Measurements from ENCODE around the gene NOS2.

NOS2 gene

DNA sequence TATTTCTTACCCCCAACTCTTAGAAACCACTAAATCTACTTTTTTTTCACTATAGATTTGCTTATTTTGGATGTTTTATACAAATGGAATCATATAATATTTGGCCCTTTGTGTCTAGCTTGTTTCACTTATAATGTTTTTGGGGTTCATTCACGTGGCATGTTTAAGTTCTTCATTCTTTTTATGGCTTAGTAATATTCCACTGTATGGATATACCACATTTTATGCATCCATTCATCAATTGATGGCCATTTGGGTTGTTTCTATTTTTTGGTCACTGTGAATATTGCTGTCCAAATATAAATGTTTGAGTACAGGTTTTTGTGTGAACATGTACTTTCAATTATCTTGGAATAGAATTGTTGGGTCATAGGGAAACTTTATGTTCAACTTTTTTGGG lies 9.2 kb upstream of the NOS2 start:
- no peaks in the 10 kb centered on the region for H3K9me3 ChIP-seq (ENCODE audit: control insufficient read depth, insufficient read depth, low read length)
- H3K9ac ChIP-seq (ENCODE audit: low read depth, low read length), result no peak overlapping the region
- H3K4me1 ChIP-seq (ENCODE audit: insufficient read depth, low read length), result peaks cover 9% of the 10 kb centered on the region; the same call in 1 of the 2 replicates
- no peaks in the 10 kb centered on the region for H3K36me3 ChIP-seq (ENCODE audit: insufficient read depth, low read length)

DNA sequence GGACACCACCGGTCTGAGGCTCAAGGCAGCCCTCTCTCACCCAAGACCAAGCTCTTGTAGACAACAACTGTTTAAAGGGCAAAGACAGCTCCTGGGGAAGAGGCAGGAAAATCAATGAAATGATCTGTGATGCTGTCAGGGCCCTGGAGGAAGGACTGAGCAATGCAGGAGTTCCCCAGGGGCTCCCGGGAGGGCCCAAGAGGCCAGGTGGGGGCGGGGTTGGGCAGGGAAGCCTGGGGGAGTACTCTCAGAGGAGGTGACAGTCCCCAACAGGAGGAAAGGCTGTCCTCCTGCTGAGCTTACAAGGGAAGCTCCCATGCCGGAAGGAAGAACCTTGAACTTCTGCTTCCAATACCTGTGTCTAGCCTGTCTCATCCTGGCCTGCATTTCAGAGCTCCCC lies 8.3 kb upstream of the NOS2 start:
- Histone ChIP-seq H3K4me1 (ENCODE audit: insufficient read depth, low read length) (peaks cover 9% of the 10 kb centered on the region; the same call in 1 of the 2 replicates), H3K9me3 (ENCODE audit: control insufficient read depth, insufficient read depth, low read length) (no peaks in the 10 kb centered on the region), H3K36me3 (ENCODE audit: insufficient read depth, low read length) (no peaks in the 10 kb centered on the region), H3K9ac (ENCODE audit: low read depth, low read length) (no peak overlapping the region)

DNA sequence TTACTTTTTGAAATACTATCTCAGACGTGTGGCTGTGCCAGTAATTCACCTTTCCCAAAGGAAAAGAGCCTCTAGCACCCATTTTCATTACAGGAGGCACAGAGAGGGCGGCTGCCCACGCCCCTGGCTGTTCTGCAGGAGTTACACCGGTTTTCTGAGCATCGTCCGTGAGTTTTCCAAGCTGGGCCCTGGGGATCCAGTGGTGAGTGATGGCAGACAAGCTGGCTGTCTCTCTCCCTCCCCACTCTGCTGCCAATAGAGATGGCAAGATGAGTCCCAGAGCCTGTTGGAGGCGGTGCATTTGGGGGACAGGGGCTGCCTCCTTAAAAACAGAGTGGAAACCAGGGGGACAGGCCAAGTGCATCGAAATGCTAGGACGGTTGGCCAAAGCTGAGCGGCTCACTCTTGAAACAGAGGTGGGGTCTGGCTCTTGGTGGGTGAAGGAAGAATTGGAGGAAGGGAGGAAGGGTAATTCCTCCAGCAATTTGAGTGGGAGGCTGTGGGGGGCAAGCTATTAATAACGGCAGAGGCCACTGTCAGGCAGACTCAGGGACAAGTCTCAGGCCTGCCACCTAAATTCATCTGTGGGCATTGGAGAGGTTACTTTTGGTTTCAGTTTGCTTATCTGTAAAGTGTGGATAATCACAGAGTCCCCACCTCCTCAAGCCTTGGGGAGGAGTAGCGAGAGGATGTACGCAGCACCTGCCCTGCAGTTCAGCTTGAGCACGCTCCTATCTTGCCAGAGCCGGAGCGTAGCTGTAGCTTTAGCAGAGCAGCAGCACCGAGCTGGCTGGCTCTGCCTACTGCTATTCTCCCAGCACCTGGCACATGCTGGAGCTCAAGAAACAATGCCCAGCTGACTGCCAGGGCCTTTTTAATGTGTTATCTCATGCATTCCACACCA lies 7.5 kb upstream of the NOS2 start:
- Histone ChIP-seq H3K4me1 (ENCODE audit: insufficient read depth, low read length) (peaks cover 9% of the 10 kb centered on the region; the same call in 1 of the 2 replicates), H3K9ac (ENCODE audit: low read depth, low read length) (no peak overlapping the region), H3K36me3 (ENCODE audit: insufficient read depth, low read length) (no peaks in the 10 kb centered on the region), H3K9me3 (ENCODE audit: control insufficient read depth, insufficient read depth, low read length) (no peaks in the 10 kb centered on the region)

DNA sequence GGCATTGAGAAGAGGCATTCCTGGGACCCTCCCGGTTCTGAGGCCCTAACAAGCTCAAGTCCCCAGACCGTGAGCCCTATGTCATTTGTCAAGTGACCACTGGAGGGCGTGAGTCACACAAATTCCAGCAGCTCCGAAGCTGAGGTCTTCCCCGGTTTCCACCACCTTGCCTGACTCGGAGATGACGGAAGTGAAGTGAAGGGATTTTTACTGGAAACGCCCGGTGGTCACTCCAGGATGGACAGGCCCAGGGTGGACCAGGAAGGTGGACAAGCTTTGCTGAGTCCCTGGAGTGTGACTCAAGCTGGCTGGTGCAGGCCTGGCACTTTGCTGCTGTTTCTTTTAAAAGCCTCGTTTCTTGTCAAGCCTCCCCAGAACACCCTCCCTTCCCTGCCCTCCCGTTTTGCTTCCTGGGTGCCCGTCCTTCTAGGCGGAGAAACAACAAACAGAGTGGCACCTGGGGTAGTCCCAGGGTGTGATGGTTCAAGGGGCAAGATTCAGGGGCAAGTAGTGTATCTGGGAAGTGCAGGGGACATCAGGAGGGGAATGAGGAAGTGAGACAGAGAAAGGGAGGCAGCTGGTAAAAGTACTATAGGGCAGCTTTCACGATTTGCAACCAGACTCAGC lies 5.3 kb upstream of the NOS2 start:
- Histone ChIP-seq H3K9me3 (ENCODE audit: control insufficient read depth, insufficient read depth, low read length) (no peaks in the 10 kb centered on the region), H3K36me3 (ENCODE audit: insufficient read depth, low read length) (no peaks in the 10 kb centered on the region), H3K9ac (ENCODE audit: low read depth, low read length) (peak overlapping the region; percentile 13; the same call in 1 of the 2 replicates), H3K4me1 (ENCODE audit: insufficient read depth, low read length) (peaks cover 1% of the 10 kb centered on the region; the same call in 1 of the 2 replicates)

DNA sequence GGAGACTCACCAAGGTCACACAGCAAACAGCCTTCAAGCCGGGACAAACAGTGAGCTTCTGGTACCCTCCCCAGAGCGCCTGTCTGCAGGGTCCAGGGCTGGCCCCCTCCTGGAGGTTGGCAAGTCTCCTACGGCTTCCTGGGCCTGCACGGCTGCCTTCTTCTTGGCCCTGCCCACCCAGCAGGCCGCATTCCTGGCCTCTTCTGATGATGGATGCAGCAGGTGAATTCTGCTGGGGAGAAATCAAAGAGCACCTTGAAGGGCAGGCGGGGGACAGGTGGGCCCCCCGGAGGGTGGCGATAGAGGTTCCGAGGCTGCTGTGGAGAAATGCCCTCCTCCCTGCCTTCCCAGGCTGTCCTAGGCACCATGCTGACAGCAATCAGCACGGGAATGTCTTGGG lies 3.8 kb upstream of the NOS2 start:
- no peaks in the 10 kb centered on the region for H3K9me3 ChIP-seq (ENCODE audit: control insufficient read depth, insufficient read depth, low read length)
- H3K36me3 ChIP-seq (ENCODE audit: insufficient read depth, low read length), result no peaks in the 10 kb centered on the region
- H3K4me1 ChIP-seq (ENCODE audit: insufficient read depth, low read length), result no peaks in the 10 kb centered on the region
- H3K9ac ChIP-seq (ENCODE audit: low read depth, low read length), result no peak overlapping the region

DNA sequence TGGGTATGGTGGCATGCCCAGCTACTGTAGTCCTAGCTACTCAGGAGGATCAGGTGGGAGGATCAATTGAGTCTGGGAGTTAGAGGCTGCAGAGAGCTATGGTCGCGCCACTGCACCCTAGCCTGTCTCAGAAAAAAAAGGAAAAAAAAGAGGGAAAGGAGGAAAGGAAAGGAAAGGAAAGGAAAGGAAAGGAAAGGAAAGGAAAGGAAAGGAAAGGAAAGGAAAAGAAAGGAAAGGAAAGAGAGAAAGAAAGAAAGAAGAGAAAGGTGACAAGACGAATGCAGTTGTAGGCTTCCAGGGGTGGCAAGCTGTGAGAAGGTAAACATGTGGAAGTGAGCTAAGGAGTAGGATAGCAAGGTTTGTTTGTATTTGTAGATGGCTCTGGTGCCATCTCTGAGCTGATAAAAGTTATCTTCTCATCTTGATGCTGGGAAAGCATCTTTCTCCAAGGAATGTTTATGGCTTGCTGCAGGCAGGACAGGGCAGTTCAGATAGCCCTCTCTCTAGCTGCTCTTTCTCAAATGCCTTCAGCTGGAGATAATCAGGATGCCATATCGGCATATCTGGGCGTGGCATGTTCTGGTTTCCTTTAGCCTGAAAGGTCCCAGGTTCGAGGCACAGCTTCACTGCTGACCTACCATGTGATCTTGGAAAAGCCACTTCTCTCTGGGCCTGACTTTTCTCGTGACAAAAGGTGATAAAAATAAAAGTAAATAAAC lies 2.8 kb upstream of the NOS2 start:
- Histone ChIP-seq H3K36me3 (ENCODE audit: insufficient read depth, low read length) (no peaks in the 10 kb centered on the region), H3K4me1 (ENCODE audit: insufficient read depth, low read length) (no peaks in the 10 kb centered on the region), H3K9me3 (ENCODE audit: control insufficient read depth, insufficient read depth, low read length) (no peaks in the 10 kb centered on the region), H3K9ac (ENCODE audit: low read depth, low read length) (no peak overlapping the region)

DNA sequence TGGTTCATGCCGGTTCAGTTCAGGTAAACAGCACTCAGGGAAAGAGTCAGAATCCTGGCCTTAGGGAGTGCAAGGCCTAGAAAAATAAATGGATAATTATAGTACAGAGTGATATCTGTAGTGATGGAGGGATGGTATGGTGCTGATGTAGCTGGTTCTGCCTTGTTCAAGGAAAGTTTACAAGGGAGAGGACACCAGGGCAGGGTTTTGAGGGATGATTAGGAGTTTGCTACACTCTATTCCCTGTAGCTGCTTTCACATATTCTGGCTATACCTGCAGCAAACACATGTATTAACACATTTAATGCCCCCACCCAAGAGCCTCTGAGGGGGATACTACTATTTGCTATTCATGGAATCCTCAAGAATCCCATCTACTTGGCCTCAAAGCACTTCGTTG lies 1.7 kb upstream of the NOS2 start:
- H3K36me3 ChIP-seq (ENCODE audit: insufficient read depth, low read length), result no peaks in the 10 kb centered on the region
- no peaks in the 10 kb centered on the region for H3K9me3 ChIP-seq (ENCODE audit: control insufficient read depth, insufficient read depth, low read length)
- no peak overlapping the region for H3K9ac ChIP-seq (ENCODE audit: low read depth, low read length)
- no peaks in the 10 kb centered on the region for H3K4me1 ChIP-seq (ENCODE audit: insufficient read depth, low read length)

DNA sequence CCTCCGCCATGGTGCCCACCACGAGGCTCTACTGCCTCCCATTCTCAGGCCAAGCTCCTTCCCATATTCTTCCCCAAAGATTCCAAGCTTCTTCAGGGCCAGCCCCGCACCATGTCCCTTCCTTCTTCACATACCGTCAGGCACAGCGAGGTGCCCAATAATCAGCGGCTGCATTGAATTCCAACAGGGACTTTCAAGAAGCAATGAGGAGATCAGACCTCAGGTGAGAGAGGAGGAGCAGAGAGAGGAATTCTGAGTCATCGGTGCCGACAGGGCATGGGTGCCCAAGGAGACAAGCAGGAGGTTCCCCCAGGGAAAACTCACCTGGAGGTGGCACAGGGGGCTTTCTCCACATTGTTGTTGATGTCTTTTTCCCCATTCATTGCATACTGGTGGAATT lies 2.0 kb downstream of the NOS2 start:
- no peak overlapping the region for H3K9ac ChIP-seq (ENCODE audit: low read depth, low read length)
- H3K4me1 ChIP-seq (ENCODE audit: insufficient read depth, low read length), result no peaks in the 10 kb centered on the region; the same call in 1 of the 2 replicates
- no peaks in the 10 kb centered on the region for H3K36me3 ChIP-seq (ENCODE audit: insufficient read depth, low read length)
- H3K9me3 ChIP-seq (ENCODE audit: control insufficient read depth, insufficient read depth, low read length), result no peaks in the 10 kb centered on the region

DNA sequence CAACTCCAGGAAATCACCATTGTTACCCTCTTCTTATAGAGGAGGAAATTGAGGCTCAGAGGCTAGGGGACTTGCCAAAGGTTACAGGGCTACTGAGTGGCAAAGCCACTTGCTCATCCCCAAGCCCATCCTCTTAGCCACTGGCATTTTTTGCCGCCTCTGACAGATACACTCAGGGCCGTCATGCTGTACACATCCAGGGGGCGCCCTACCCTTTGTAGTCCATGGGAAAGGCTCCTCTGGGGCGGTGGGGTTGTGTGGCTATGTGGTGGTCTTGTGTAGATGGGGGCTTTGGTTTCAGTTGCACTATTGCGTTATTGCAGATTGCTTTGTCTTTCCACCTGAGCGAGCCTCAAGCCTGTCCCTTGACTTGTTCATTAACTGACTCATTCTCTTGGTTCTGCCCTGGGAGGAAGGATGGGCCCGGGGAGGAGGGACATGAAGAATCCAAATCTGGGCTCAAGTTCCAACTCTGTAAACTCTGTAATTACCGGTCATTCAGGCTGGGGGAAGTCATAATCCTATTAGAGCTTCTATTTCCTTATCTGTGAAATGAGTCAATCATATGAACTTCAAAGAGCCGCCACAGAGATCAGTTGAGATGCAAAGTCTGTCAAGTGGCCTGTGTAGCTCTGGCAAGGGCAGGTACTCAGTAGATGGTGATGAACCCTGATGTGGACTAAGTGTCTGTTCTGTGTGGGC lies 2.8 kb downstream of the NOS2 start:
- Histone ChIP-seq H3K9ac (ENCODE audit: low read depth, low read length) (no peak overlapping the region), H3K4me1 (ENCODE audit: insufficient read depth, low read length) (no peaks in the 10 kb centered on the region; the same call in 1 of the 2 replicates), H3K9me3 (ENCODE audit: control insufficient read depth, insufficient read depth, low read length) (no peaks in the 10 kb centered on the region), H3K36me3 (ENCODE audit: insufficient read depth, low read length) (no peaks in the 10 kb centered on the region)

DNA sequence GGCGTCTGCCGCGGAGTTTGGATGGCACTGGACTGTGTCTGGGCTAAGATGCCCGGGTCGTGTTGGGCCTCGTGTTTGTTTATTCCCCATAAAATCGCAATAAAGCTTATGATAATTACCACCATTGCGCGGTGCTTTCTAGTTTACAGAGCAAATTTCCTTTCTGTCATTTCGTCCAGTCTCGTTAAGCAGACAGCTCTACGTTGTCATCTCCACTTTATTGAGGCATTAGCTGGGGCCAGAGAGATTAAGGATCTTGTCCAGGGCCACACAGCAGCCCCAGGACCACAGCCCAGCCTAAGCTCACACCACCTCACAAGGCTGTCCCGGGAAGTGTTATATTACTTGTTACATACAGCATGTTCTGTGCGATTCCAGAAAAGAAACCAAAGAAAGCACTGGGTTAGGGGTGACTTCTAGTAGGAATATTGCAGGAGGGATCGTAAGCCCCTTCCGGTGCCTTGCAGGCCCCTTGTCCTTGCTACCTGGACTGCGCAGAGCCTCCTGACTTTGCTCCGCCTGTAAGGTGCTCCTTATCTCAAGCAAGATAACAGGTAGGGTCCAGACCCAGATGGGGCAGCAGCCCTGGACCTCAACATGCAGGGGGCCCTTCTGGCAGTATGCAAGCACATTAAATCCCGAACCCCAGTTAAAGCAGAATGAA lies 6.3 kb downstream of the NOS2 start:
- Histone ChIP-seq H3K4me1 (ENCODE audit: insufficient read depth, low read length) (no peaks in the 10 kb centered on the region; the same call in 1 of the 2 replicates), H3K9me3 (ENCODE audit: control insufficient read depth, insufficient read depth, low read length) (no peaks in the 10 kb centered on the region), H3K36me3 (ENCODE audit: insufficient read depth, low read length) (no peaks in the 10 kb centered on the region), H3K9ac (ENCODE audit: low read depth, low read length) (peak overlapping the region; percentile 60)

DNA sequence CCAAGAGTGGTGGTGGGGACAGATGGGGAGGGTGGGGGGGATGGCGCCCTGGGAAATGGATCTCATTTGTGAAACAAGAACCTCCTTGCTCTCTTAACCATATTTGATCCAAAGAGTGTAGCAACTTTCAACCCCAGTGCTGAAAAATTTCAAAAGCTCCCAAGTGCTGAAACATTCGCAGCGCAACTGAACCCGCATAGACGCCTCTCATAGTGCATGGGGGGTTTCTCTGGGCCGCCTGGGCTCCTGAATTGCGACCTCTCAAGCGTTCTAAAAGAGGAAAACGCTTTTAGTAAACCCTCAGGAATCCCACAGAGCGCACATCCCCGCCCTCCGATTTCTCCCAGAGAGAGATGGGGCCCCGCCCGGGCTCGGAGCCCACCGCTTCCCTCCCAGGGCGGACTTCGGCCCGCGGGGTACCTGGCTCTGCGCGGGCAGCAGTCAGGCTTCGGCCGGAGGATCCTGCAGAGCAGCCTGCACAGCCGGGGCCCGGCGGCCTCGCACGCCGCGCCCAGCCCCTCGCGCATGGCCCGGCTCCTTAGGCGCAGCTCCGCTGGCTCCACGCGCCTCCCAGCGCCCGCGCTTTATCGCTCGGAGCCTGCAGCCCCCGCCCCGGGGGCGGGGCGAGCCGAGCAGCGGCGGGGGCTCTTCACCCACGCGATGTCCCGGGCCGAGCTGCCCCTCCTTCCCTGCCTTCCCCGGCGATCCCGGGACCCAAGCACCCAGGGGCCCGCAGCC lies 7.0 kb downstream of the NOS2 start:
- H3K4me1 ChIP-seq (ENCODE audit: insufficient read depth, low read length), result no peaks in the 10 kb centered on the region; the same call in 1 of the 2 replicates
- no peaks in the 10 kb centered on the region for H3K36me3 ChIP-seq (ENCODE audit: insufficient read depth, low read length)
- H3K9ac ChIP-seq (ENCODE audit: low read depth, low read length), result peak overlapping the region; percentile 60
- H3K9me3 ChIP-seq (ENCODE audit: control insufficient read depth, insufficient read depth, low read length), result no peaks in the 10 kb centered on the region

DNA sequence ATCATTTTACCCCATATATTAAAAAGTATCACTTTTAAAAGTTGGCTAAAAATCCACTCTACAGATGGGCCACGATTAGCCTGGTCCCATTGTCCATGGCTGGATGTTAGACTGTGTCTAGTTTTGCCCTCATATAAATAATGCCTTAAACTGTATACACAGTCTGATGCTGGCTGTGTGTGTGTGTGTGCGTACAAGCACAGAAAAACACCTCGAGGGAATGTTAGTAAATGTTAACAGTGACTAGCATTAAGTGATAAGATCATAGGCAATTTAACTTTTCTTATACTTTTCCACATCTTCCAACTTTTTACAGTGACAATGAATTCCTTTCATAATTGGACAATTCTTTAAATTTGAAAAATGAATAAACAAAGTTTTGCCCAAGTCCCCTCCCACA lies 8.2 kb downstream of the NOS2 start:
- no peaks in the 10 kb centered on the region; the same call in 1 of the 2 replicates for H3K4me1 ChIP-seq (ENCODE audit: insufficient read depth, low read length)
- no peaks in the 10 kb centered on the region for H3K36me3 ChIP-seq (ENCODE audit: insufficient read depth, low read length)
- no peaks in the 10 kb centered on the region for H3K9me3 ChIP-seq (ENCODE audit: control insufficient read depth, insufficient read depth, low read length)
- no peak overlapping the region for H3K9ac ChIP-seq (ENCODE audit: low read depth, low read length)

DNA sequence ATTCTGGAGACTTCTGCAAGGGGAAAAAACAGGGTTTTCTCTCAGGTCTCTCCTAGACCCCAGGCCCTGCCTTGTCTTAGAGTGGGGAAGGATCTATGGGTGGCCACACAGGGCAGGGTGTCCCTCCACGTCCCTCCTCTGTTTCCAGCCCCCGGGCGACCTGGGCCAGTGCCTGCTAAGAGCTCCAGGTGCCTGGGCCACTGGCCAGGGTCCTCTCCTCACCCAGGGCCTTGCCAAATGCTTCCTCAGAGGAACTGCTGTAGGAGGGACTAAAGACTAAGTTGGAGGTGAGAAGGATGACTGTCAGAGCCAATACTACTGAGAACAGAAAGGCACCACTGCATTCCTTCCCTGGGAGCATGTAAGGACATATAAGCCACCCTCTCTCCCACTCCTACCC lies 11.4 kb downstream of the NOS2 start:
- H3K4me1 ChIP-seq (ENCODE audit: insufficient read depth, low read length), result no peaks in the 10 kb centered on the region; the same call in 1 of the 2 replicates
- no peaks in the 10 kb centered on the region for H3K9me3 ChIP-seq (ENCODE audit: control insufficient read depth, insufficient read depth, low read length)
- H3K36me3 ChIP-seq (ENCODE audit: insufficient read depth, low read length), result no peaks in the 10 kb centered on the region
- H3K9ac ChIP-seq (ENCODE audit: low read depth, low read length), result no peak overlapping the region
